Measurements from ENCODE around the gene RALGPS2.

RALGPS2 gene

GRCh38 chr1:178919581-178919980 lies 194.5 kb downstream of the RALGPS2 start:
- no peak for DNase-seq (ENCODE audit: low read depth in 3 of 3)

GRCh38 chr1:178921499-178921898 lies 196.5 kb downstream of the RALGPS2 start:
- DNase-seq (ENCODE audit: low read depth in 3 of 3): no peak

GRCh38 chr1:178923512-178923911 lies 198.5 kb downstream of the RALGPS2 start:
- no peak for DNase-seq (ENCODE audit: low read depth in 3 of 3)

- no peak for DNase-seq (ENCODE audit: low read depth in 3 of 3)
These were observed 201.0 kb downstream of the RALGPS2 start for GRCh38 chr1:178926046-178926445.

- no peak for DNase-seq (ENCODE audit: low read depth in 3 of 3)
These were observed 202.0 kb downstream of the RALGPS2 start for GRCh38 chr1:178927003-178927402.

GRCh38 chr1:178928041-178928440 lies 203.0 kb downstream of the RALGPS2 start:
- DNase-seq (ENCODE audit: low read depth in 3 of 3): no peak

GRCh38 chr1:178928976-178929375 lies 203.9 kb downstream of the RALGPS2 start:
- DNase-seq (ENCODE audit: low read depth in 3 of 3): no peak

GRCh38 chr1:178931858-178932551 lies 207.0 kb downstream of the RALGPS2 start:
- no peak for DNase-seq (ENCODE audit: low read depth in 3 of 3)

- DNase-seq (ENCODE audit: low read depth in 3 of 3): no peak
These were observed 207.5 kb downstream of the RALGPS2 start for GRCh38 chr1:178932552-178932906.

- no peak for DNase-seq (ENCODE audit: low read depth in 3 of 3)
These were observed 208.1 kb downstream of the RALGPS2 start for GRCh38 chr1:178933105-178933561.

- DNase-seq (ENCODE audit: low read depth in 3 of 3): no peak
These were observed 208.9 kb downstream of the RALGPS2 start for GRCh38 chr1:178933709-178934490.

GRCh38 chr1:178934546-178934945 lies 209.5 kb downstream of the RALGPS2 start:
- no peak for DNase-seq (ENCODE audit: low read depth in 3 of 3)

GRCh38 chr1:178935610-178936009 lies 210.6 kb downstream of the RALGPS2 start:
- no peak for DNase-seq (ENCODE audit: low read depth in 3 of 3)

- DNase-seq (ENCODE audit: low read depth in 3 of 3): no peak
These were observed 212.7 kb downstream of the RALGPS2 start for GRCh38 chr1:178937695-178938094.

- DNase-seq (ENCODE audit: low read depth in 3 of 3): no peak
These were observed 213.3 kb downstream of the RALGPS2 start for GRCh38 chr1:178938101-178938958.

GRCh38 chr1:178938959-178939317 lies 213.9 kb downstream of the RALGPS2 start:
- no peak for DNase-seq (ENCODE audit: low read depth in 3 of 3)

GRCh38 chr1:178939338-178940067 lies 214.5 kb downstream of the RALGPS2 start:
- DNase-seq (ENCODE audit: low read depth in 3 of 3): no peak

GRCh38 chr1:178940068-178940765 lies 215.2 kb downstream of the RALGPS2 start:
- DNase-seq (ENCODE audit: low read depth in 3 of 3): no peak

GRCh38 chr1:178941261-178941689 lies 216.2 kb downstream of the RALGPS2 start:
- no peak for DNase-seq (ENCODE audit: low read depth in 3 of 3)

- no peak for DNase-seq (ENCODE audit: low read depth in 3 of 3)
These were observed 216.8 kb downstream of the RALGPS2 start for GRCh38 chr1:178941849-178942248.

Measured in stimulated activated CD4-positive, alpha-beta T cell treated with anti-CD3 and anti-CD28 coated beads, TNF-alpha, amount 100 ng/mL, for 4 hours (primary cell).